HG03469 (cell line): ENCODE data around the gene KCNJ8.
"Not testable (repeated sequence)": the region's sequence is repeated elsewhere in the genome, so short reads cannot be mapped to it uniquely, and the experiment has no call there.

Experiments used
- ATAC-seq: cut with Tn5 transposase; IDR thresholded peaks from one replicate; pipeline ENCODE4 v1.9.1; 2021; ENCODE audit warnings: mild to moderate bottlenecking, moderate library complexity, moderate number of reproducible peaks; ENCODE audit not compliant: unreplicated experiment

Gene KCNJ8

DNA sequence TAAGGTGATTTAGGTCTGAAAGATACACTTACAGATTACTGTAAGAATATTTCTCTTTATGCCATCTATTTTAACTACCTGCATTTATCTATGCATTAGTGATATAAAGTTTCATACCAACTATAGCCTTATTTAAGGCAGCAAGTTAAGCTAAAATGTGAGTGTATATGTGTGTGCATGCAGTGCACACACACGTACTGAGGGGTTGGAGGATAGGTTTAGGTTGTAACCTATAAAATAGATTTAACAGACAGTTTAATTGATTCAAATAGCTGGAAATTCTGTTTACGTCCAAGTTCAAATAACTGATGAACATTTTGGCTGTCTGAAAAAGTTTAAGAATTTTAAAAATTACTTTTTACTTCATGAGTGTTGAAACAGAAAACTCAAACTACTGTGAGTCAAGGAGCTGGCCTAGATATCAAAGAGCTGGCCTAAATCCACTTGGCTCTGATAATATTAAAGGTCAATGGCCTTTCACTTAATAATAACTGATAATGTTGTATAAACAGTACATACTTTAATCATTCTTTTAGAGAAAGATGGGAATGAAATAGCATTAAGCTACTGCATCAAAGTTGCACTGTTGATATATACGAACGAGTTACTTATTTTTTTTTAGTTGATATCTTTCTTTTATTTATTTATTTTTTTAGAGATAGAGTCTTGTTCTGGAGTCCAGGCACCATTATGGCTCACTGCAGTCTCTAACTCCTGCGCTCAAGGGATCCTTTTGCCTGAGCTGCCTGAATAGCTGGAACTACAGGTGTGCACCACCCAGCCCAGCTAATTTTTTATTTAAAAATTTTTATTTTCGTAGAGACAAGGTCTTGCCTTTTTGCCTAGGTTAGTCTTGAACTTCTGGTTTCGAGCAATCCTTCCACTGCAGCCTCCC, 13.8 kb upstream of the KCNJ8 start:
- ATAC-seq: no peak

DNA sequence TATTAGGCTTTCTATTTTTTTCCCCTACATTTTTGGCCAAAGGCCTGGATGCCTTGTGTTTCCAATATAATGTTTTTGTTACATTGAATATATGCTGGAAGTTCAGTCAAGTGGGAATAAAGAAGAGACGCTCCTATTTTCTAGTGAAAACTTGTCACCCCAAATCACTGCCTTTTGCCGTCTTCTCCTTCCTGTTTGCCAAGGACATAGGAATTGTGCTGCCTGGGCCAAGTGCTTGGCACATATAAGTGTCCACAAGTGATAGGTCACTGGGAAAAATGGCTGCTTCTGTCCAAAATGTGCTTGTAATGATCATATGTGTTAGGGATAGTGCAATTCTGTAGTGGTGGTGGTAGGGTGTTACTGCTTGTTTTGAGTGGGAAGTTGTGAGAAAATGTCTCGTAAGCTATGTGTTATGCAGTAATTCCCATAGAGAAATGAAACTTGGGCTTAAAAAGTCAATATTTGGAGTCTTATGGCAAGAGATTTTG, 11.6 kb upstream of the KCNJ8 start:
- ATAC-seq: no peak

GRCh38 chr12:21782723-21783122, 8.2 kb upstream of the KCNJ8 start:
- ATAC-seq: not testable (repeated sequence)

GRCh38 chr12:21780786-21781185, 6.3 kb upstream of the KCNJ8 start:
- ATAC-seq: no peak

- ATAC-seq: no peak
These were observed 1.7 kb upstream of the KCNJ8 start for GRCh38 chr12:21776175-21776574.

DNA sequence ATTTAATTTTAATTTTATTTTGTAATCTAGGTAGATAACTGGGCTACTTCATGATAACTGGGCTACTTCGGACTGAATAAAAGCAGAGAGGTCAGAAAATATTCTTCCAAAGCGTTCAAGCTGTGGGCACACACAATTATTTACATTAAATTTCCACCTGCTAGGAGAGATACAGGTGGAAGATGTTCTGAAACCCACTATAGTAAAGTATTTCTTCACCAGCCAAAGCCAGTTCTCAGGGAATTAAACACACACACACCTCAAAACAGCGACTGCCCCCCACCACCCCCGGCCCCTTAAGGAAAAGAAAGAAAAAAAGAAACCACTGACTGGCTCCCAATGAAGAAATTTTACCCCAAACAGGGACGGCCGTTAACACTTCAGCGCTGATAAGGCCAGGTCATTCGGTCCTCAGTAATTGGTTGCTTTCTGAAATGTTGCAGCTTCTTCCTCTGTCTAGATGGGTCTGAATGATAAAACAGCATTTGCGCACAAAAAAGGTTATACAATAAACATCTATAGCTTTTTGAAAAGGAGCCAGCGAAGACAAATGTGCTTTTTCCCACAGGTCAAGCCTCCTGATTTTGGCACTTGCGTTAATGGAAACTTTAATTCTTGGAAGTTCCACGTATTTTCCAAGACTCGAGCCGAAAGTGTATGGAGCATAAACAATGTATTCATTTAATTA, 771 bp upstream of the KCNJ8 start:
- no peak for ATAC-seq

DNA sequence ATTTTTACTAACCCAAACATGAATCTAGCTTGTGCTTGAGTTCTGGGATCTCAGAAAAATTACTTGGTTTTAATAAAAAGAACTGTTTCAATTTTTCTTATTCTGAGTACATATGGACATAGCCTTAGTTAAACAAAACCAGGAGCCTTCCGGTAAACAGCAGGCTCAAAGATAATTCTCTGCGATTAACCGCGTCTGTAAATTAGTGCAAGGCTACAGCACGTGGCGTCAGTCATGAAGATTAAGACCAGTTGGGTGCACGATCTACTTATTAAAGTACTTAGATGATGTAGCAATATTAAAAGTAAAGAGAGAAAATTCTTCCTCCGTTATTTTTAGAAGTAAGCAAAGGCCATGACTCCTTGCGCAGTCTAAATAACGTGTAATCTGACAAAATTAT, 700 bp downstream of the KCNJ8 start:
- no peak for ATAC-seq

DNA sequence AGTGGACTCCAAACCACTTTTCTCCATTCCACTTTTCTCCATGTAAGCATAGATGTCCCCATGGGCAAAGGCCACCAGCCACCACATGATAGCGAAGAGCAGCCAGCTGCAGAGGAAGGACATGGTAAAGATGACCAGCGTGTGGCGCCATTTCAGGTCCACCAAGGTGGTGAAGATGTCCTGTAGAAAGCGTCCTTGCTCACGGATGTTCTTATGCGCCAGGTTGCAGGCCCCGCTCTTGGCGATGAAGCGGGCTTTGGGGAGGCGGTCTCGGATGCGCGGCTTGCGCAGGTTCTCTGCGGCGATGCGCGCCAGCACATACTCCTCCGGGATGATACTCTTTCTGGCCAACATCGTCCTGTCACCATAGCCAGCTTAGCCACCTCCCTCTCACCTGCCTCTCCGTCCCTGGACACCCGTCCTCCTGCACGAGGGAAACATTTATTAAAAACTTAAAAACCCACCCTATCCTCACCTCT, 1.2 kb downstream of the KCNJ8 start:
- no peak for ATAC-seq

DNA sequence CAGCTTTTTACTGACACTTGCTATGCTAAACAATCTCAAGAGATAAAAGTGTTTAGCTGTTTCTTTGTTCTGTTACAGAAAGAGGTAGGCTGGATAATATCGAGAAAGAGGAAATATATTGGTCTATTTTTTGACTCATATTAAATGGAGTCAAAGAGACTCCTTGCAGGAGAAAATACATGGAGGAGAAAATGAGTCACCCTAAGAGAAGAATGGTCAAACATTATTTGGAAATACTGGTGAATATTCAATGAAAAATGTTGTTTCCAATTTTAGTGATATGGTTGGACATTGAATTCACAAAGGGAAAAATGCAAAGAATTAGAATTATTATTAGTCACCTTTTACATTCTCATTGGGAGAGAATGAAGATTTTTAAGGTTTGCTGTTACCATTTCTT, 3.2 kb downstream of the KCNJ8 start:
- ATAC-seq: no peak

GRCh38 chr12:21769307-21769706, 5.2 kb downstream of the KCNJ8 start:
- no peak for ATAC-seq

DNA sequence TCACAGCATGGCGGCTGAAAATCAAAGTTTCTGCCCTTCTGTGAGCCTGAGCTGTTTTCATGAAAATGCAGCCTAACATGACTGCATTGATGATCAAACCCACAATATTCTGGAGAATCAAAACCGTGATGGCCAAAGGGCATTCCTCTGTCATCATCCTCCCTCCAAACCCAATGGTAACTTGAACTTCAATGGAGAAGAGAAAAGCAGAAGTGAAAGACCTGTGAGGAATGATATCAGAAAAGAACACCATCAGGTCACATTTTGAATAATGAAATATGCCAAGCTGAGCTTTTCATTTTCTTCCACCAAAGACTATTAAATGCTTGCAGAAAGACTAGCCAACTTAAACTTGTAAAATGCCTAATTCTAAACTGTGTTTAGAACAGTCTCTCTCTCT, 8.1 kb downstream of the KCNJ8 start:
- ATAC-seq: no peak

GRCh38 chr12:21764950-21765349, 9.6 kb downstream of the KCNJ8 start:
- ATAC-seq: no peak

DNA sequence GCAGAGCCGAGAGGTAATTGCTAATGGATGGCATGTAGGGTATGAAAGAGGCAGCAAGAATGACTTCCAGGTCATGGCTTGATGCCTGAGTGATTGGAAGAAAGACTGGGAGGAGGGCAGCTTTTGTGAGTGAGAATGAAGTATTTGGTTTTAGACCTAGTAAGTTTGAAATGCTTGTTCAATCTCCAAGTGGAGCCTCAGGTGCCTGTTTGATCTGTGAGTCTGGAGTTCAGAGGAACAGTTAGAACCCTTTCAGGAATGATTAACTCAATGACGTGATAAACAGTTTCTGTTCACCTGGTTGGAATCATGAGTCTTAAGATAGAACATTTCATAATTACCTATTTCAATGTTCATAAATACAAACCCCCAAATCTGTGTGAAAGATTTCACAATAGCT, 10.4 kb downstream of the KCNJ8 start:
- no peak for ATAC-seq

- ATAC-seq: no peak
These were observed 11.0 kb downstream of the KCNJ8 start for GRCh38 chr12:21763531-21763930.

DNA sequence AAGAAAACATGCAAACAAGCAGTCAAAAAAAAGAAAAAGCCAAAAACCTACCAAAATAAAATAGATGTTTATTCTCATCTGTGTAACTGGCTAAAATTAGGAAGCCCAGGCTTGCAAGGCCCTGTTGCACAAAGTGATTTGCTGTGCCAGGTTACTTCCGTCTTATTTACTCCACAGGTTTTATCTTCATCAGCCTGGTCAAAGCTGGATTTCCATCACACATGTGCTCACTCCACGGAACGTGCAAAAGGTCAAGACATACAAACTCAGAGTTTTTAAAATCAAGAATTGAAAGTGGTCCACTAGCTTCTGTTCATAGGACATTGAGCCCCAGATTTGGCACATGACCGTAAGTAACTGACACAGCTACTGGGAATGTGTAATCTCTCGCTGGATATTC, 14.8 kb downstream of the KCNJ8 start:
- no peak for ATAC-seq

GRCh38 chr12:21757735-21758134, 16.8 kb downstream of the KCNJ8 start:
- no peak for ATAC-seq

GRCh38 chr12:21756699-21757098, 17.8 kb downstream of the KCNJ8 start:
- ATAC-seq: no peak

GRCh38 chr12:21751517-21751916, 23.0 kb downstream of the KCNJ8 start:
- ATAC-seq: no peak

- no peak for ATAC-seq
These were observed 29.2 kb downstream of the KCNJ8 start for GRCh38 chr12:21745258-21745657.

- ATAC-seq: no peak
These were observed 43.4 kb downstream of the KCNJ8 start for GRCh38 chr12:21731144-21731543.

GRCh38 chr12:21725731-21726130, 48.8 kb downstream of the KCNJ8 start:
- ATAC-seq: no peak
